K562 (cell line): Measurements from ENCODE around the gene ITGAE. TPM values are rescaled to one million over a fixed set of nuclear protein-coding genes. Genes with fewer than 3 reads are reported as not detected.
A peak's percentile ranks its signal among the peaks of the same experiment; 100 is the strongest.

Source experiments
- ATAC-seq: fragments of 200-7000 bp; cut with Tn5 transposase; 3 replicates; pipeline ENCODE4 v1.9.1; 2020; ENCODE audit warnings: moderate library complexity
- BruUV-seq: library from RNA; stranded (reverse); fragments of 400-500 nt; replicated peaks from 2 replicates; lab custom pipeline; 2021; lab: Mats Ljungman, UMichigan
- CTCF ChIA-PET: fragments of 300-600 bp; formaldehyde crosslinking; extraction: SDS; loops from one replicate; lab custom pipeline; 2021; ENCODE audit warnings: low intra/inter-chr PET ratio; lab: Yijun Ruan, JAX
- POLR2A ChIA-PET: fragments of 300-600, 350-650 bp; sonication (Branson Sonifier 250); formaldehyde crosslinking; extraction: SDS; loops from one replicate; lab custom pipeline; 2021; ENCODE audit warnings: antibody characterized with exemption, inconsistent platforms; lab: Yijun Ruan, JAX
- DNase-seq, 4 experiments: peaks; one replicate each; pipeline versions ENCODE4 v3.0.0 to v3.0.0-alpha.2; 2011 to 2018; ENCODE audit warnings: low spot score in 3 of 4, mixed read lengths in 3 of 4; ENCODE audit errors: extremely low read depth in 1 of 4
- FAIRE-seq: peaks from 2 replicates; lab custom pipeline; 2011; peaks lifted over from hg19 to GRCh38; lab: Jason Lieb, UNC
- H2AFZ ChIP-seq: 2 replicates; pipeline ENCODE4 v1.6.0; 2011; ENCODE audit warnings: low read depth, low read length, control low read depth, inconsistent platforms
- H3K27ac ChIP-seq: fragments of 200-600 bp; 3 replicates; pipeline ENCODE4 v1.8.0; 2011; ENCODE audit warnings: low read depth, mild to moderate bottlenecking, control low read depth, inconsistent platforms, low read length, moderate library complexity, mixed read lengths; ENCODE audit errors: extremely low read depth
- H3K27me3 ChIP-seq, 2 experiments: fragments of 300-600 bp in 1 of 2; 2 replicates in 1 of 2; 3 replicates in 1 of 2; pipeline versions ENCODE4 v1.6.0 to v1.8.0; 2011; ENCODE audit warnings: inconsistent platforms in 2 of 2, low read length in 2 of 2, mild to moderate bottlenecking in 1 of 2, mixed read lengths in 1 of 2, moderate library complexity in 1 of 2; ENCODE audit not compliant: control insufficient read depth in 2 of 2, insufficient read depth in 2 of 2
- H3K36me3 ChIP-seq: fragments of 300-600 bp; 3 replicates; pipeline ENCODE4 v1.8.0; 2011; ENCODE audit warnings: mild to moderate bottlenecking, low read length, inconsistent platforms; ENCODE audit not compliant: control insufficient read depth, insufficient read depth
- H3K4me1 ChIP-seq, 2 experiments: fragments of 200-600 bp in 1 of 2; replicated peaks in 1 of 2; 2 replicates in 1 of 2; 3 replicates in 1 of 2; pipeline versions ENCODE4 v1.5.1 to v1.8.0; 2011; ENCODE audit warnings: inconsistent platforms in 2 of 2, low read length in 2 of 2, mild to moderate bottlenecking in 1 of 2, mixed read lengths in 1 of 2, moderate library complexity in 1 of 2; ENCODE audit not compliant: control insufficient read depth in 2 of 2, insufficient read depth in 2 of 2
- H3K4me2 ChIP-seq: 2 replicates; pipeline ENCODE4 v1.6.1; 2011; ENCODE audit warnings: low read length, control low read depth, inconsistent platforms, mixed read lengths; ENCODE audit not compliant: insufficient read depth
- H3K4me3 ChIP-seq: fragments of 200-600 bp; sonication (generic), shearing (Covaris generic); 2 replicates; pipeline ENCODE4 v1.5.1; 2016; ENCODE audit warnings: control low read depth, inconsistent platforms
- H3K79me2 ChIP-seq: fragments of 200-600 bp; 3 replicates; pipeline ENCODE4 v1.8.0; 2011; ENCODE audit warnings: low read length, inconsistent platforms; ENCODE audit not compliant: control insufficient read depth, insufficient read depth
- H3K9ac ChIP-seq, 2 experiments: 2 replicates each; pipeline versions ENCODE4 v1.6.0 to v1.6.1; 2011; ENCODE audit warnings: low read depth in 2 of 2, low read length in 2 of 2, control low read depth in 1 of 2, inconsistent platforms in 1 of 2, mild to moderate bottlenecking in 1 of 2, mixed read lengths in 1 of 2; ENCODE audit not compliant: insufficient read depth in 1 of 2
- H3K9me1 ChIP-seq: one replicate; pipeline ENCODE4 v1.6.0; 2011; ENCODE audit warnings: inconsistent platforms, mild to moderate bottlenecking, low read length, moderate library complexity; ENCODE audit not compliant: control insufficient read depth, insufficient read depth
- H3K9me3 ChIP-seq: replicated peaks from 2 replicates; pipeline ENCODE4 v1.5.1; 2011; ENCODE audit warnings: low read depth, low read length, inconsistent platforms; ENCODE audit not compliant: control insufficient read depth, insufficient read depth
- H4K20me1 ChIP-seq: replicated peaks from 2 replicates; pipeline ENCODE4 v1.6.1; 2011; ENCODE audit warnings: low read length, inconsistent platforms, mixed read lengths; ENCODE audit not compliant: control insufficient read depth, insufficient read depth
- COPS2 ChIP-seq: fragments of 450-650 bp; conservative IDR thresholded peaks from 2 replicates; pipeline ENCODE4 v1.6.1; 2016; ENCODE audit warnings: mild to moderate bottlenecking, moderate library complexity
- MXD1 ChIP-seq: fragments of 250-450 bp; sonication (Bioruptor Pico); IDR thresholded peaks from 2 replicates; pipeline ENCODE4 v1.8.0; 2021; ENCODE audit warnings: borderline replicate concordance, mild to moderate bottlenecking, moderate library complexity; ENCODE audit not compliant: poor library complexity, severe bottlenecking
- PML ChIP-seq: IDR thresholded peaks from 2 replicates; pipeline ENCODE4 v1.6.1; 2012; ENCODE audit warnings: low read length, inconsistent platforms
- TFE3 ChIP-seq: fragments of 450-650 bp; formaldehyde crosslinking; IDR thresholded peaks from 2 replicates; pipeline ENCODE4 v1.4.0; 2020; ENCODE audit warnings: mild to moderate bottlenecking, mixed read lengths
- WGBS: fragments of 100-300 bp; shearing (Covaris generic); methylation state at CpG from one replicate; pipeline ENCODE4 v1.1.6; 2016; ENCODE audit warnings: low coverage, mixed read lengths; ENCODE audit not compliant: insufficient coverage; ENCODE audit errors: missing lambda C conversion rate; 5-methylcytosine and 5-hydroxymethylcytosine counted together
- in situ Hi-C: fragments of 300-500 bp; cut with MboI; formaldehyde crosslinking; loops from 4 replicates; pipeline ENCODE4 v1.15.0; 2018; ENCODE audit warnings: inconsistent platforms, mixed read lengths
- intact Hi-C: fragments of 100-400 bp; cut with micrococcal nuclease; formaldehyde crosslinking; loops from 2 replicates; pipeline ENCODE4 v1.14.2; 2022
- polyA plus RNA-seq, 8 experiments: library from polyadenylated mRNA; depleted of rRNA in 4 of 8; stranded (reverse) in 5 of 8; unstranded in 3 of 8; fragments of >200 nt; fragmentation: Nextera tagmentation in 2 of 8; fragmentation: Illumina TruSeq in 1 of 8; extraction: Ambion mirVana in 2 of 8; extraction: Trizol in 1 of 8; gene quantifications; 2 replicates each; pipeline versions ENCODE4 v1.2.1 to v1.2.3, GENCODE V29; 2011 to 2014; ENCODE audit warnings: inconsistent platforms in 1 of 8, missing spikeins in 1 of 8
- total RNA-seq, 7 experiments: library from RNA; depleted of rRNA in 6 of 7; stranded (reverse); fragments of >200 nt in 6 of 7; fragmentation: Illumina TruSeq in 2 of 7; extraction: Trizol in 2 of 7; gene quantifications; 2 replicates each; pipeline versions ENCODE4 v1.2.1 to v1.2.3, GENCODE V29; 2011 to 2021; ENCODE audit warnings: low replicate concordance in 1 of 7

Gene ITGAE
- total and polyA plus RNA-seq, 9 of the 15 experiments (the other 6 are each of a cell fraction or from before 2014, with no cell fraction given), result 14.8 to 160 (median 27.0) TPM

GRCh38 chr17:3765981-3766380, 35.0 kb downstream of the ITGAE start:
- POLR2A ChIA-PET, result interaction anchor here (1.1 kb wide), 1 partner anchor 10 kb away, joined by 3 read pairs; no protein-coding TSS in a partner anchor
- no peak for FAIRE-seq

More at GRCh38 chr17:3765981-3766380, 35.0 kb downstream of the ITGAE start:
- no peaks in the 10 kb centered on the region for H3K9me3 ChIP-seq
- no peaks in the 10 kb centered on the region for H3K27me3 ChIP-seq
- CTCF ChIA-PET, result no interaction called here
- H3K4me2 ChIP-seq, result no peak overlapping the region
- H3K9ac ChIP-seq, result no peak overlapping the region
- intact Hi-C loops, result no loop called here
- H3K36me3 ChIP-seq, result no peaks in the 10 kb centered on the region
- DNase-seq, result no peak
- in situ Hi-C loops, result no loop called here
- peaks cover 7% of the 10 kb centered on the region in 2 experiments; a peak in 3 of 5 replicates for H3K4me1 ChIP-seq
- TF ChIP-seq MXD1, result no peak
- no peak for TF ChIP-seq COPS2
- TF ChIP-seq PML, result no peak
- no peak for TF ChIP-seq TFE3
- TF ChIP-seq, all 486 proteins: peak for 0
- Histone ChIP-seq H2AFZ (peak overlapping the region; percentile 81), H3K79me2 (no peaks in the 10 kb centered on the region), H3K27ac (no peak overlapping the region), H4K20me1 (no peaks in the 10 kb centered on the region), H3K4me3 (no peak overlapping the region), H3K9me1 (no peaks in the 10 kb centered on the region)
- WGBS, result 75% methylated on average over 9 of the region's 9 CpGs
- ATAC-seq, result no peak
- no TSS peak for BruUV-seq
